Keratinocyte (primary cell): ENCODE measurements around the gene MED12L.

Experiments used
- EZH2 ChIP-seq: IDR thresholded peaks from one replicate; pipeline ENCODE4 v1.6.1; 2012; ENCODE audit warnings: inconsistent platforms, mild to moderate bottlenecking, low read length, moderate library complexity
- TF ChIP-seq, protein P1 (sequence below), 3 experiments: IDR thresholded peaks in 1 of 3; conservative IDR thresholded peaks in 1 of 3; optimal IDR thresholded peaks in 1 of 3; 2 replicates in 2 of 3; 3 replicates in 1 of 3; pipeline versions ENCODE3 to v1.5.1; 2011; ENCODE audit warnings: low read length in 3 of 3, mild to moderate bottlenecking in 3 of 3, moderate library complexity in 2 of 3, control low read depth in 1 of 3, inconsistent platforms in 1 of 3; ENCODE audit not compliant: insufficient read depth in 2 of 3; ENCODE audit errors: extremely low read depth in 1 of 3

DNA sequence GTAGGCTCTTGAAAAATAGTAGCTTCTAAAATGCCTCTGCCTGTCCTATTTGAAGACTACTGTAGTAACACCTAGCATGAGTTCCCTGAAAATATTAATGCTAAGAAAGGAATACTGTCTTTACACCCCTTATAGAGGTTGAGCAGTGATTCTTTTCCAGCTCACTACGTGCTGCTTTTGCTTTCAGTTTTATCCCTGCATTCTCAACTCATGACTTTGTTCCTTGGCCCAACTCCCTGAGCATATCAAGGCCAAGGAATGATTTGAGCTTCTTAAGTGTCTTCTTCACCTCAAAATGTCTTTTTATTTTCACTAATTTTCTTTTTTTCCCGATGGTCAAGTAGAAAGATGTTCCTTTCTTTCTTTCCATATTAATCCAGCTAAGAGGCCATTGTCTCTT is 260.4 kb downstream of the MED12L start:
- TF ChIP-seq, protein P1, sequence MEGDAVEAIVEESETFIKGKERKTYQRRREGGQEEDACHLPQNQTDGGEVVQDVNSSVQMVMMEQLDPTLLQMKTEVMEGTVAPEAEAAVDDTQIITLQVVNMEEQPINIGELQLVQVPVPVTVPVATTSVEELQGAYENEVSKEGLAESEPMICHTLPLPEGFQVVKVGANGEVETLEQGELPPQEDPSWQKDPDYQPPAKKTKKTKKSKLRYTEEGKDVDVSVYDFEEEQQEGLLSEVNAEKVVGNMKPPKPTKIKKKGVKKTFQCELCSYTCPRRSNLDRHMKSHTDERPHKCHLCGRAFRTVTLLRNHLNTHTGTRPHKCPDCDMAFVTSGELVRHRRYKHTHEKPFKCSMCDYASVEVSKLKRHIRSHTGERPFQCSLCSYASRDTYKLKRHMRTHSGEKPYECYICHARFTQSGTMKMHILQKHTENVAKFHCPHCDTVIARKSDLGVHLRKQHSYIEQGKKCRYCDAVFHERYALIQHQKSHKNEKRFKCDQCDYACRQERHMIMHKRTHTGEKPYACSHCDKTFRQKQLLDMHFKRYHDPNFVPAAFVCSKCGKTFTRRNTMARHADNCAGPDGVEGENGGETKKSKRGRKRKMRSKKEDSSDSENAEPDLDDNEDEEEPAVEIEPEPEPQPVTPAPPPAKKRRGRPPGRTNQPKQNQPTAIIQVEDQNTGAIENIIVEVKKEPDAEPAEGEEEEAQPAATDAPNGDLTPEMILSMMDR (optimal IDR thresholded peaks at IDR 0.05 in 1 of 3, IDR thresholded peaks at IDR 0.05 in 1 of 3, conservative IDR thresholded peaks at IDR 0.05 in 1 of 3; ENCODE audit: extremely low read depth in 1 of 3, insufficient read depth in 2 of 3, low read length in 3 of 3) = no peak
- no peak for TF ChIP-seq EZH2
